GM19438 (cell line): ENCODE results near the gene KYAT1.

Source experiments
- ATAC-seq: cut with Tn5 transposase; IDR thresholded peaks from one replicate; pipeline ENCODE4 v1.9.1; 2021; ENCODE audit warnings: low read depth; ENCODE audit not compliant: unreplicated experiment

KYAT1 gene

GRCh38 chr9:128786681-128787601 is 94.8 kb downstream of the KYAT1 start, which contains the start of gene TBC1D13:
Gene TBC1D13, plus strand, starts transcription at chr9:128787253. Its CDS starts 101 bp downstream, at chr9:128787354.
- ATAC-seq: peak; percentile 73

GRCh38 chr9:128785427-128785826 is 96.3 kb downstream of the KYAT1 start:
- no peak for ATAC-seq
